A549 treated with AZD9567 at 1 μM for 4 hours (cell line): ENCODE data around the gene ST3GAL6. TPM values are rescaled to one million over a fixed set of nuclear protein-coding genes. Genes with fewer than 3 reads are reported as not detected.

Experiments
- total RNA-seq: library from RNA; stranded (reverse); fragments of 200-300 nt; extraction: Qiagen RNA extraction; gene quantifications from 5 replicates; pipeline ENCODE4 v1.2.3, GENCODE V29; 2022; ENCODE audit not compliant: insufficient read depth

Gene ST3GAL6, protein sequence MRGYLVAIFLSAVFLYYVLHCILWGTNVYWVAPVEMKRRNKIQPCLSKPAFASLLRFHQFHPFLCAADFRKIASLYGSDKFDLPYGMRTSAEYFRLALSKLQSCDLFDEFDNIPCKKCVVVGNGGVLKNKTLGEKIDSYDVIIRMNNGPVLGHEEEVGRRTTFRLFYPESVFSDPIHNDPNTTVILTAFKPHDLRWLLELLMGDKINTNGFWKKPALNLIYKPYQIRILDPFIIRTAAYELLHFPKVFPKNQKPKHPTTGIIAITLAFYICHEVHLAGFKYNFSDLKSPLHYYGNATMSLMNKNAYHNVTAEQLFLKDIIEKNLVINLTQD
- total RNA-seq: 0.41 to 0.93 TPM (median 0.66 TPM) in 4 of 5 replicates, not detected in the other

DNA sequence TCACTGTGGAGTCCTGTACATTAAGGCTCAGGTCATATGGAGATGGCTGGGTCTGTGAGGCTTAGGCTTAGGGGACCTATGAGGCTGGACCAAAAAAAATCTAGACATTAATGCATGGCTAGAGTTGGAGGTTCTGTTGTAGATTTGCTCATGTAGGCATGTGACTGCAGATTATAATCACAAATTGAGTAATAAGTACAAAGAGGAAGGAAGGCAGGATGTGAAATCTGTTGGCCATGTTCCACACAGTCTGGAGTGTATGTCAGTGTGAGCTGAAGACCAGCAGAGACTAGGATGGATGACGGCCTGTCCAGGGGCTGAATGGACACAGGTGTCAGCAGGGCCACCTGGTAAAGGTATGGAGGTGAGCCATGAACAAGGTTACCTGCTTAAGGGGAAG is at the start of gene ST3GAL6:
Gene ST3GAL6 (plus strand): TSS at position 265 of the 400 bp plus-strand sequence. CDS start 5,101 bp downstream, outside the sequence.

Other genes starting within 250 kb of the ST3GAL6 start
- 48.7 to 66.7 TPM (median 56.1 TPM) in 5 replicates for gene CLDND1, start 240.4 kb upstream of the ST3GAL6 start, total RNA-seq
- not detected in 5 replicates for gene GPR15, start 231.4 kb upstream of the ST3GAL6 start, total RNA-seq
- gene CPOX, start 169.7 kb upstream of the ST3GAL6 start, total RNA-seq: 17.1 to 26.3 TPM (median 23.5 TPM) in 5 replicates
- gene DCBLD2, start 138.4 kb downstream of the ST3GAL6 start, total RNA-seq: 194 to 298 TPM (median 235 TPM) in 5 replicates